GM19238 (cell line): Measurements from ENCODE around the gene MSLN.

Experiments
- DNase-seq: peaks from one replicate; pipeline ENCODE4 v3.0.0; 2011; ENCODE audit warnings: low spot score; ENCODE audit not compliant: insufficient read length

The MSLN gene

GRCh38 chr16:789191-789850 lies 28.8 kb downstream of the MSLN start:
- DNase-seq = no peak

GRCh38 chr16:790086-790485 lies 29.6 kb downstream of the MSLN start:
- no peak for DNase-seq

- DNase-seq = no peak
Observed at GRCh38 chr16:791131-791530, 30.6 kb downstream of the MSLN start.

- no peak for DNase-seq
Observed at GRCh38 chr16:792221-792995, 31.9 kb downstream of the MSLN start.

GRCh38 chr16:793414-793813 lies 32.9 kb downstream of the MSLN start:
- DNase-seq = no peak

- no peak for DNase-seq
Observed at GRCh38 chr16:794091-794822, 33.7 kb downstream of the MSLN start.

GRCh38 chr16:794853-795466 lies 34.4 kb downstream of the MSLN start:
- DNase-seq = no peak

- no peak for DNase-seq
Observed at GRCh38 chr16:795580-796229, 35.2 kb downstream of the MSLN start.

- DNase-seq = no peak
Observed at GRCh38 chr16:796296-797119, 36.0 kb downstream of the MSLN start.

GRCh38 chr16:797120-797420 lies 36.5 kb downstream of the MSLN start:
- no peak for DNase-seq

GRCh38 chr16:797686-798085 lies 37.2 kb downstream of the MSLN start:
- DNase-seq = no peak

GRCh38 chr16:798666-799065 lies 38.1 kb downstream of the MSLN start:
- DNase-seq = no peak

GRCh38 chr16:799111-799947 lies 38.8 kb downstream of the MSLN start:
- no peak for DNase-seq

GRCh38 chr16:799948-800833 lies 39.7 kb downstream of the MSLN start, which contains the start of gene GNG13:
TSS of gene GNG13 (minus strand) at chr16:800734. CDS start at chr16:799077, 1,657 bp downstream.
- DNase-seq = no peak

- DNase-seq = no peak
Observed at GRCh38 chr16:800834-801511, 40.4 kb downstream of the MSLN start.

GRCh38 chr16:801584-802363 lies 41.2 kb downstream of the MSLN start:
- DNase-seq = no peak

GRCh38 chr16:802461-802860 lies 41.9 kb downstream of the MSLN start:
- DNase-seq = no peak
